Mesenchymal stem cell (in vitro differentiated cells and primary cell): Measurements from ENCODE around the gene PRICKLE3.
"Not testable (repeated sequence)": the region's sequence is repeated elsewhere in the genome, so short reads cannot be mapped to it uniquely, and the experiment has no call there.

Source experiments
- DNase-seq: peaks from one replicate; pipeline ENCODE4 v3.0.0-alpha.2; 2013
- H2AFZ ChIP-seq: one replicate; pipeline ENCODE4 v1.6.1; 2013; ENCODE audit warnings: low read depth, mild to moderate bottlenecking, control low read depth, inconsistent platforms, low read length, moderate library complexity
- H2AK5ac ChIP-seq: 2 replicates; pipeline ENCODE4 v1.6.1; 2013; ENCODE audit warnings: low read length, moderate library complexity, mild to moderate bottlenecking, inconsistent platforms; ENCODE audit not compliant: severe bottlenecking
- H2BK120ac ChIP-seq: one replicate; pipeline ENCODE4 v1.6.1; 2013; ENCODE audit warnings: low read depth, mild to moderate bottlenecking, inconsistent platforms, low read length, moderate library complexity
- H2BK12ac ChIP-seq, 2 experiments: one replicate each; pipeline ENCODE4 v1.6.1; 2013; ENCODE audit warnings: inconsistent platforms in 2 of 2, low read length in 2 of 2, mild to moderate bottlenecking in 2 of 2, moderate library complexity in 2 of 2, control low read depth in 1 of 2
- H2BK15ac ChIP-seq: one replicate; pipeline ENCODE4 v1.6.1; 2013; ENCODE audit warnings: mild to moderate bottlenecking, low read depth, inconsistent platforms; ENCODE audit not compliant: poor library complexity, severe bottlenecking
- H2BK5ac ChIP-seq: 2 replicates; pipeline ENCODE4 v1.6.1; 2013; ENCODE audit warnings: low read depth, mild to moderate bottlenecking, low read length, control low read depth, inconsistent platforms; ENCODE audit not compliant: poor library complexity, severe bottlenecking
- H3K14ac ChIP-seq, 2 experiments: one replicate each; pipeline ENCODE4 v1.6.1; 2013; ENCODE audit warnings: inconsistent platforms in 2 of 2, low read length in 2 of 2, control low read depth in 1 of 2, mild to moderate bottlenecking in 1 of 2, moderate library complexity in 1 of 2
- H3K18ac ChIP-seq, 2 experiments: one replicate each; pipeline ENCODE4 v1.6.1; 2013; ENCODE audit warnings: inconsistent platforms in 2 of 2, low read length in 2 of 2, control low read depth in 1 of 2, low read depth in 1 of 2, mild to moderate bottlenecking in 1 of 2
- H3K23ac ChIP-seq, 2 experiments: one replicate each; pipeline ENCODE4 v1.6.1; 2013; ENCODE audit warnings: inconsistent platforms in 2 of 2, low read length in 2 of 2, mild to moderate bottlenecking in 2 of 2, moderate library complexity in 2 of 2, control low read depth in 1 of 2
- H3K27ac ChIP-seq: 2 replicates; pipeline ENCODE4 v1.5.1; 2013; ENCODE audit warnings: mild to moderate bottlenecking, moderate library complexity, low read length, control low read depth, inconsistent platforms; ENCODE audit not compliant: poor library complexity, severe bottlenecking
- H3K27me3 ChIP-seq, 2 experiments: 2 replicates each; pipeline versions ENCODE4 v1.6.1 to v1.7.0; 2013; ENCODE audit warnings: low read length in 2 of 2, mild to moderate bottlenecking in 2 of 2, moderate library complexity in 2 of 2, control low read depth in 1 of 2, inconsistent platforms in 1 of 2; ENCODE audit not compliant: control insufficient read depth in 1 of 2, insufficient read depth in 1 of 2
- H3K36me3 ChIP-seq, 2 experiments: 2 replicates each; pipeline versions ENCODE4 v1.6.1 to v1.7.0; 2013; ENCODE audit warnings: low read length in 2 of 2, control low read depth in 1 of 2, inconsistent platforms in 1 of 2, low read depth in 1 of 2, mild to moderate bottlenecking in 1 of 2; ENCODE audit not compliant: insufficient read depth in 2 of 2, control insufficient read depth in 1 of 2
- H3K4ac ChIP-seq, 2 experiments: one replicate each; pipeline ENCODE4 v1.6.1; 2013; ENCODE audit warnings: inconsistent platforms in 2 of 2, low read length in 2 of 2, mild to moderate bottlenecking in 2 of 2, moderate library complexity in 2 of 2, control low read depth in 1 of 2, low read depth in 1 of 2
- H3K4me1 ChIP-seq: 2 replicates; pipeline ENCODE4 v1.6.1; 2013; ENCODE audit warnings: low read depth, low read length, control low read depth; ENCODE audit not compliant: control insufficient read depth, insufficient read depth
- H3K4me2 ChIP-seq: 2 replicates; pipeline ENCODE4 v1.6.1; 2013; ENCODE audit warnings: low read length, mild to moderate bottlenecking, inconsistent platforms; ENCODE audit not compliant: poor library complexity, severe bottlenecking
- H3K4me3 ChIP-seq, 2 experiments: 2 replicates each; pipeline versions ENCODE4 v1.5.1 to v1.7.0; 2013; ENCODE audit warnings: low read length in 2 of 2, mild to moderate bottlenecking in 2 of 2, control low read depth in 1 of 2, low read depth in 1 of 2; ENCODE audit not compliant: insufficient read depth in 1 of 2
- H3K79me1 ChIP-seq: replicated peaks from 2 replicates; pipeline ENCODE4 v1.6.1; 2013; ENCODE audit warnings: mild to moderate bottlenecking, control low read depth, low read length, inconsistent platforms; ENCODE audit not compliant: poor library complexity, severe bottlenecking
- H3K9ac ChIP-seq: 2 replicates; pipeline ENCODE4 v1.7.0; 2013; ENCODE audit warnings: mild to moderate bottlenecking, low read length, moderate library complexity
- H3K9me3 ChIP-seq: 2 replicates; pipeline ENCODE4 v1.7.0; 2013; ENCODE audit warnings: mild to moderate bottlenecking, low read length; ENCODE audit not compliant: control insufficient read depth
- H4K8ac ChIP-seq: one replicate; pipeline ENCODE4 v1.6.1; 2013; ENCODE audit warnings: inconsistent platforms, mild to moderate bottlenecking, low read length, moderate library complexity
- H4K91ac ChIP-seq: one replicate; pipeline ENCODE4 v1.6.1; 2013; ENCODE audit warnings: mild to moderate bottlenecking, low read length, inconsistent platforms
- WGBS: methylation state at CpG from one replicate; pipeline ENCODE4 v1.1.7; 2013; ENCODE audit warnings: mixed read lengths; 5-methylcytosine and 5-hydroxymethylcytosine counted together

Gene PRICKLE3

GRCh38 chrX:49173544-49173943 is 12.6 kb downstream of the PRICKLE3 start:
- not testable (repeated sequence) for H2BK120ac ChIP-seq, H3K4me1 ChIP-seq, H2BK15ac ChIP-seq, H2AFZ ChIP-seq, H4K91ac ChIP-seq, DNase-seq, H3K9ac ChIP-seq, H3K27me3 ChIP-seq, H3K18ac ChIP-seq, H2BK5ac ChIP-seq, H3K79me1 ChIP-seq, H4K8ac ChIP-seq, H3K14ac ChIP-seq, H2AK5ac ChIP-seq, H3K27ac ChIP-seq, H3K4me2 ChIP-seq, H3K4ac ChIP-seq, H2BK12ac ChIP-seq, H3K9me3 ChIP-seq, H3K23ac ChIP-seq
- WGBS: 97% methylated on average over 4 of the region's 8 CpGs
- Histone ChIP-seq H3K4me3 (peak overlapping the region in 1 of 2 experiments; percentile 81), H3K36me3 (peaks cover 16 to 44% of the 10 kb centered on the region in 2 experiments)

GRCh38 chrX:49172280-49172780 is 13.8 kb downstream of the PRICKLE3 start:
- H2BK12ac ChIP-seq: no peak overlapping the region
- peak overlapping the region; percentile 90 for H4K91ac ChIP-seq
- H3K9ac ChIP-seq: peak overlapping the region; percentile 86
- peak overlapping the region; percentile 85 for H2BK120ac ChIP-seq
- H4K8ac ChIP-seq: peak overlapping the region; percentile 72
- H3K4ac ChIP-seq: peak overlapping the region; percentile 74 to 94
- no peak overlapping the region for H3K23ac ChIP-seq
- peaks cover 13 to 32% of the 10 kb centered on the region in 2 experiments for H3K36me3 ChIP-seq
- peak overlapping the region; percentile 8 to 67 for H3K18ac ChIP-seq
- H3K4me2 ChIP-seq: peak overlapping the region; percentile 54
- H3K79me1 ChIP-seq: peaks cover 2% of the 10 kb centered on the region
- no peak overlapping the region for H2BK15ac ChIP-seq
- H3K27me3 ChIP-seq: no peaks in the 10 kb centered on the region
- H3K9me3 ChIP-seq: no peaks in the 10 kb centered on the region
- H3K27ac ChIP-seq: peak overlapping the region; percentile 70
- peak overlapping the region; percentile 36 for H2AFZ ChIP-seq
- H3K4me1 ChIP-seq: peaks cover 6% of the 10 kb centered on the region
- no peak overlapping the region for H2AK5ac ChIP-seq
- 2% methylated on average over 37 of the region's 37 CpGs for WGBS
- peak; percentile 49 for DNase-seq
- H3K4me3 ChIP-seq: peak overlapping the region; percentile 64 to 81
- H3K14ac ChIP-seq: peak overlapping the region in 1 of 2 experiments; percentile 30
- H2BK5ac ChIP-seq: no peak overlapping the region

DNA sequence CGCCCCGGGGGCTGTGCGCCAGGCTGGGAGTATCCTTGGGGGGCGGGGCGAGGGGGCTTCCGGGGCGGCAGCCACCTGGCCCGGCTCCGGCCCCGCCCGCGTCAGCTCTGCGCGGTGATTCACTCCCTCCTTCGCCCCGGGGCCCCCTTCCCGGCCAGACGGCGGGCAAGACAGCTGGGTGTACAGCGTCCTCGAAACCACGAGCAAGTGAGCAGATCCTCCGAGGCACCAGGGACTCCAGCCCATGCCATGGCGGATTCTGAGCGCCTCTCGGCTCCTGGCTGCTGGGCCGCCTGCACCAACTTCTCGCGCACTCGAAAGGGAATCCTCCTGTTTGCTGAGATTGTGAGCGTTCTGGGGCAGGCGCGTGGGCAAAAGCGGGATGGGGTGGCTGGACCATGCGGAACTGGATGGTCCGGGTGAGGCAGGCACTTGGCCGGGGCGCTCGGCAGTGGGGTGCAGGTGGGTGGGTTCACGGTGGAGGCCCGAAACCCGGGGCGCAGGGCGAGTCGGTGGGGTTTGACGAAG is 14.4 kb downstream of the PRICKLE3 start, which contains the start of gene PLP2:
Gene PLP2 (plus strand): TSS at position 147 of the 528 bp plus-strand sequence. CDS start 103 bp downstream, at position 250.
- Histone ChIP-seq H3K27ac (peak within 1 kb of the TSS; percentile 70), H2AK5ac (no peak within 1 kb of the TSS), H3K9me3 (no peaks in the 10 kb centered on the region), H2BK15ac (no peak within 1 kb of the TSS), H3K79me1 (peaks cover 2% of the 10 kb centered on the region), H3K4me3 (peak within 1 kb of the TSS; percentile 64 to 81), H4K8ac (peak within 1 kb of the TSS; percentile 72), H3K4me2 (peak within 1 kb of the TSS; percentile 61), H2AFZ (peak within 1 kb of the TSS; percentile 36), H3K23ac (no peak within 1 kb of the TSS), H3K4ac (peak within 1 kb of the TSS; percentile 74 to 94), H3K9ac (peak within 1 kb of the TSS; percentile 86), H3K27me3 (no peaks in the 10 kb centered on the region), H4K91ac (peak within 1 kb of the TSS; percentile 90), H3K36me3 (peaks cover 13 to 27% of the 10 kb centered on the region in 2 experiments), H2BK12ac (no peak within 1 kb of the TSS), H3K14ac (peak within 1 kb of the TSS in 1 of 2 experiments; percentile 30), H3K4me1 (peaks cover 7% of the 10 kb centered on the region), H2BK120ac (peak within 1 kb of the TSS; percentile 85), H2BK5ac (no peak within 1 kb of the TSS), H3K18ac (peak within 1 kb of the TSS; percentile 8 to 67)
- WGBS: 1% methylated on average over 39 of the region's 46 CpGs
- peak; percentile 67 for DNase-seq

- Histone ChIP-seq H3K4me3 (peak overlapping the region in 1 of 2 experiments; percentile 75), H3K14ac (no peak overlapping the region), H3K27me3 (no peaks in the 10 kb centered on the region), H2BK5ac (no peak overlapping the region), H3K27ac (peak overlapping the region; percentile 73), H2BK120ac (no peak overlapping the region), H4K91ac (peak overlapping the region; percentile 3), H2AFZ (no peak overlapping the region), H3K23ac (no peak overlapping the region), H3K36me3 (no peaks in the 10 kb centered on the region), H3K9me3 (no peaks in the 10 kb centered on the region), H3K4me1 (peaks cover 6% of the 10 kb centered on the region), H2BK12ac (peak overlapping the region in 1 of 2 experiments; percentile 31), H3K4me2 (peak overlapping the region; percentile 59), H3K4ac (no peak overlapping the region), H3K9ac (peak overlapping the region; percentile 88), H4K8ac (no peak overlapping the region), H3K79me1 (no peaks in the 10 kb centered on the region), H2AK5ac (no peak overlapping the region), H3K18ac (no peak overlapping the region), H2BK15ac (no peak overlapping the region)
- WGBS: 95% methylated on average over 3 of the region's 3 CpGs
- no peak for DNase-seq
These were observed 18.4 kb downstream of the PRICKLE3 start for GRCh38 chrX:49167740-49168108.
